CD4-positive, alpha-beta T cell treated with Interleukin-17A for 4 hours (primary cell): ENCODE data around the gene SDC4.

Source experiments
- DNase-seq: peaks from one replicate; pipeline ENCODE4 v3.0.0-alpha.2; 2020; ENCODE audit warnings: mixed read lengths

Gene SDC4

DNA sequence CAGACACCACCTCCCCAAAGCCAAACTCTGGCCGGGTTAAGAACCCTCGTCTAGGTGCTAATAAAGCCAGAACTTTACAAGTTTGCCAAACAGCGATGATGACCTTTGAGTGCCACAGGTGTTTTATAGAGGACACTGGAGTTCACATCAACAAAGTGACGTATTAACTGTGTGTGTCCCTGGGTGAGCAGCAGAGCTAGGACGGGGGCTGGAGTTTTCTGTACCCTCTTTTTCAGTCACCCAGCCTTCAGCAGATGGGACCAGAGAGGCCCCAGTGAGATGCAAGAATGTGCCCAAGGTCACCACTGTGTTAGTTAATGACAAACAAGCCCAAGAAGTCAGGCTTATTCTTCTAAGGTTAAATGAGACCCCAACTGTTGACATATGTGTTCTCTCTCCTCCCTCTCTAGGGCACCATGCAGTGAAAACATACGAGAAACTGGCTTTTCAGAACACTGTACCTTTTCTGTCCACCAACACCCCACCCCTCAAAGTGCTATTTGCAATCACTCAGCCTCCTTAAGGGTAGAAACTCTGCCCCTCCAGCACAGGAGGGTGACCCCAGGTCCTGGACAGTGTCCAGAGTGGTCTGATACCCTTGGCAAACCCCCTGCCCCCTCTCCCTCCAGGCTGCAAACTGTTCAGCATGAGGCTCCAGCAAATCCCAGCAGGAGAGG is 5.2 kb downstream of the SDC4 start:
- no peak for DNase-seq

DNA sequence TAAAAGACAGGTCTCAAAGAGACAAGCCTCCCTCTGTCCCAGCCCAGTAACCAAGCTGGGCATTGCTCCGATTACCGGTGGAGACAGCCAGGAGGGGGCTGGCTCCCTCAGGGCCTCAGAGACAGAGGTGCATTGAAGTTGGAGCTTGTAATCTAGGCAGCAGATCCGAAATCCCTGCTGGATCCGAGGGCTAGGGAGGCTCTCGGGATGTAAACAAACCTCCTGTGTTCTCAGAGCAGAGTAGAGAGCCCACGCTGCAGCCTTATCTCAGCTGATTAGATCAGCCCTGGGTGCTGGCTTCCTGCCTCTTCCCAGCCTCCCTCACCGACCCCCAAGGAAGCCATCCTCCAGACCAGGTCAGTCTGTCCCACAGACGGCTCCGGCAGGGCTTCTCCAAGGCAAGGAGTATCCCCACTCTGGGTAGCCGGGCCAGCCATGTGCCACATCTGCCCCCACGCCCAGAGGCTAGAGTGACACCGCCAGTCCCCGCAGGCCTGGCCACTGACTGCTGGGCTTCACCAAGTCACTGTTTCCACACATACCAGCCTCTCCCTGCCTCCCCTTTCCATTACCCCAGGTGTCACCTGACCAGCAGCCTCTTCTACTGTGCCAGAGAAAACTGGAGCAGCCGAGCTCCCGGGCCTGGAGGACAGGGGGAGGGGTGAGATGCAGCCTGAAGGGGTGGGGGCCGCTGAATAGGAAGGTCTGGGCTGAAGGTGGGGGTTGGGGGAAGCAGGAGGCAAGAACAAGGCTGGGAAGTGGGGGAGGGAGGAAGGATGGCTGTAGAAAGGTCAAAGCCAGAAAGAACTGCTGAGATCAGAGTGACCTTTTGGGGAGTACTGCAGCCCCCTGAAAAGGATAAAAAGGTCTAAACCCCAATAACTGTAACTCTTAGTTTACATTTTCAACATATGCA is 6.0 kb downstream of the SDC4 start:
- DNase-seq, result no peak

DNA sequence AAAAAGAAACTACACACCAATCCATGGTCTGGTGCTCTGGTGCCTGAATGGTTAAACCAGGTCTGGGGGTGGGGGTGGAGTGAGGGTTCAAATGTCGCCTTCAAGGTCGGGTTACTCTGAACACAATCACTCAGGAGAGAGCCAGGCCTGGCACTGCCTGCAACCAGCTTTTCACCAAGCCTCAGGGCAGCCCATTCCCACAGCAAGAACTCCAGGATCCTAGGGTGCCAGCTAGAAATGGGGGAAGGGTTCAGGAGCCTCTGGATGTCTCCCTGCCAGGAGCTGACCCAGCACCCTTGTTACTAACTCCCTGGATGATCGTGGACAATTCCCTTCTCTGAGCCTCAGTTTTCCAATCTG is 6.7 kb downstream of the SDC4 start:
- no peak for DNase-seq

DNA sequence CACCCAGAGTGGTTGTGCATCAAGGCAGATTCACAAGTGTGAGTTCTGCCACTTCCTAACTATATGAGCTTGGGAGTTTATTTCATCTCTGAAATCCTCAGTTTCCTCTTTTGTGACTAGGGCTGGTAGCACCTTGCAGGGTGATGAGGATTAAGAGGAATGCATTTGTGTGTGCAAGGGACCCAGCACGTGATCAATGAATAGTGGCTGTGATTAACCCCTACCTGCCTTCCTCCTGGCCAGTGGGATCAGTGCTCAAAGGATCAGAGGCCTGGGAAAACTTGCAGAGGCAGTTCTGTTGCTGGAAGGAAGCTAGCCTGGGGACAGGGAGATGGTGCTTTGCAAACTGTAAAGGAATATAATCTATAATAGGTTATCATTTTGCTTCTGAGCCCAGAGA is 7.3 kb downstream of the SDC4 start:
- DNase-seq, result no peak

DNA sequence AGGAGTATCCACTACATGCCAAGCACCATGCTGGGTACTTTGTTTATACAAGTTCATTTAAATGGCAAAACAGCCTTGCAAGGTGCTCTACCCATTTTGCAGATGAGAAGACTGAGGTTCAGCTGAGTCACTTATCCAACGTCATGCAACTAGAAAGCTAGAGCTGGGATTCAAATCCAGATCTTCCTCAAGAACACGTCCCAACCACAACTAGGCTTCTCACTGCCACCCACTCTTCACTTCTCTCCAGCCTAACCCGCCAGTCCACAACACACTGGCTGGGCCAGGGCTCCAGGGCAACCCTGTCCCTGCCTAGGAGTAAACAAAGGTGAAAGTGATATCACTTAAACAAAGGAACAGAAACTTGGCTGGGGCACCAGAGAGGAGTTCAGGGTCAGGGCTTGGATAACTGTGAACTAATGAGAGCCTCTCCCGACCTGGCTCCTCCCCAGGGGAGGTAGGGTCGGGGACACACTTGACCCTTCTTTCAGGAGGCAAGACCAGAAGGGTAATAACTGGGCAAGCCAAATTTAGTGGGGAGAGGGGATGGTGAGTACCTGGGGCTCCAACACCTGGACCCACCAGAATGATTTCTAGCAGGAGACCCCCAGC is 7.9 kb downstream of the SDC4 start:
- DNase-seq, result no peak

GRCh38 chr20:45339799-45340198 is 8.4 kb downstream of the SDC4 start:
- DNase-seq, result no peak

GRCh38 chr20:45339084-45339483 is 9.1 kb downstream of the SDC4 start:
- no peak for DNase-seq

- no peak for DNase-seq
Observed at GRCh38 chr20:45338121-45339030, 9.8 kb downstream of the SDC4 start.

- DNase-seq, result no peak
Observed at GRCh38 chr20:45337367-45338120, 10.7 kb downstream of the SDC4 start.

DNA sequence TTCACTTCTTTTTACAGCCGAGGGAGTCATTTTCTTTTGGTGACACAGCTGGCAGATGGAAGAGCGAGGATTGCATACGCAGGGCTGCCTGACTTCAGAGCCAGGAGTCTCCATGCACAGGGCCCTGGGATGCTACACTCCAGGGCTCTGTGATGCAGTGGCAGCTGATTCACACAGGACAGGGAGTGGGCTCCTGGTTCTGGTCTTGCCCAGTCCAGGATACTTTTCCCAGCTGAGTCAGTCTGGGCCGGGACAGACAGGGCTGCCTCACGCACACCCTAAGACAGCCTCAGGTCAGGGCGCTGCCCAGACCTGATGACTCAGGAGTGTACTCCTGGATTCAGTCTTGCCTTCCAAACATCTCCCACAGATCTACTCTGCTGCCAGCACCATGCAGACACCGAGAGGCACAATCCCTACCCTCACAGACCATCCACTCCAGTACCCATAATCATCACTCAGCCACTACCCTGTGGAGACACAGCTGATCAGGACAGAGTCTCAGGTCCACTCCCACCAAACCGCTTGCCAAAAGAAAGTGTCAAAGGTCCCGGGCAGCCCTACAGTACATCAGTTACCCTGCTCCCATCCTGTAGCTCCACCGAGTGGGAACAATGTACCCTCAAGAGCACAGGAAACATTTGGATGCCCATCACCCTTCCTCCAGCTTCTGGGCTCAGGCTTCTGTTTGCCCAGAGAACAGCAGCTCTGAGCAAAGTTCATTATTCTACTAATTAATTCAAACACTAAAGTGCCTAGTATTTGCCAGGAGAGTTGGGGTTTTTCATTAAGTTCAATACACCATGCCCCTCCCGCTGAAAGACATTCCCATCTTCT is 11.5 kb downstream of the SDC4 start:
- DNase-seq, result no peak

DNA sequence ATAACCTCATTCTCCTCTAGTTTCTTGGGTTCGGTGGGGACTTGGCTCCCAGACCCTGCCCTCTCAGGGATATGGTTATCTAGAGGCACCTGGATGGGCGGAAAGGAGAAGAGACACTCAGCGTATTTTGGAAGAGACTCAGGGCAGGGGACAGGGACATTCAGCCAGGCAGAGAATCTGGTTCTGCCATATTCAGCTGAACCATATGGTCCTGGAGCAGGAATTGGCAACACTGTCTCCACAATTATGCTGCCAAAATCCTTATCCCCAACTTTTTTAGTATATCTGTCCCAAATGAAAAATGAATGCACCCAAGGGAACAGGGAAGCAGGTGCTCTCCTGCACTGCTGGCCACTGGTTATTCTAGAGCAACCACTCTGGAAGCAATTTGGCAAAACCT is 17.7 kb downstream of the SDC4 start:
- DNase-seq, result no peak

- DNase-seq, result no peak
Observed at GRCh38 chr20:45329497-45330319, 18.5 kb downstream of the SDC4 start.

DNA sequence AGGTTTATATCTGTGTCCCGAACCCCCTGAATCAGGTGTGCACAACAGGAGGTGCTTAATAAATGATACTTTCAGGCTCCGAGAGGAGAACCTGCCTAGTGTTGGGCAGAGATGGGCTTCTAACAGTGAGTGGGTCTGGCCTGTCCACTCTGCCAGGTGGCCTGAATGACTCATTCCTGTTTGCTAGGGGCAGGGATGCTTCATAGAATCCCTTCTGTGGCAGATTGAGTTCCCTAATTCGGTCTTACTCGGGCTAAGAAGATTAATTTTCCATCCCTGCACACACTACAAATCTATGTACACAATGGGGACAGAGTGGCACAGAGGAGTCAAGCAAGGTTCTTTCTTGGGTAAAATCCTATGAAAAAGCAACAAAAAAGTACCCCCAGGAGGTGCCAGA is 19.8 kb downstream of the SDC4 start:
- DNase-seq, result no peak

GRCh38 chr20:45325371-45325770 is 22.9 kb downstream of the SDC4 start:
- DNase-seq, result no peak

DNA sequence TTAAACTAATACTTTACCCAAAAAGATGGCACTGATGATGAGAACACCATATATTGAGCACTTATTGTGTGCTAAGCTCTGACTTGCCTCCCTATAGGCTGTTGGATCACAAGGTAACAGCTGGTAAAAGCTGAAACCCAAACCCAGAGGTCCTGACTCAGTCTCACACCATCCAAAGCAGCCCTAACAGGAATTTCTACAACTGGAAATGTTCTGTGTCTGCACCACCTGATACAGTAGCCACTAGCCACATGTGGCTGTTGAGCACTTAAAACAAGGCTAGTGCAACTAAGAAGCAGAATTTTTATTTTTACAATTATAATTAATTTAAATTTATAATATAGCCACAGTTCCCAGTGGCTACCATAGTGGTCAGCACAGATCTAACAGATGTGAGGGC is 24.5 kb downstream of the SDC4 start:
- no peak for DNase-seq

DNA sequence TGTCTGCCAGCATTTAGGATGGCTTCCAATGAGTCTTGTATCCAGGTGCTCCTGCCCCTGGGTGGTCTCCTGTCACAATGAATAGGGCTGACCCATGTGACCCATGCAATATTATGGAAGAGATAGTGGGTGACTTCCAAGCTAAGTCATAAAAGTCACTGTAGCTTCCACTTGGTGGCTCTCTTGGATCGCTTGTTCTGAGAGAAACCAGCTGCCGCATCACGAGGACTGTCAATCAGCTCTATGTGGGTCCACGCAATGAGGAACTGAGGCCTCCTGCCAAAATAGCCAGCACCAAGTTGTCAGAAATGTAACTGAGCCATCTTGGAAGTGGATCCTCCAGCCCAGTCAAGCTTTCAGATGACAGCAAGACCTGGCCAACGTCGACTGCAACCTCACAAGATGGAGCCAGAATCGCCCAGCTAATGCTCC is 25.3 kb downstream of the SDC4 start:
- DNase-seq, result peak; percentile 12

DNA sequence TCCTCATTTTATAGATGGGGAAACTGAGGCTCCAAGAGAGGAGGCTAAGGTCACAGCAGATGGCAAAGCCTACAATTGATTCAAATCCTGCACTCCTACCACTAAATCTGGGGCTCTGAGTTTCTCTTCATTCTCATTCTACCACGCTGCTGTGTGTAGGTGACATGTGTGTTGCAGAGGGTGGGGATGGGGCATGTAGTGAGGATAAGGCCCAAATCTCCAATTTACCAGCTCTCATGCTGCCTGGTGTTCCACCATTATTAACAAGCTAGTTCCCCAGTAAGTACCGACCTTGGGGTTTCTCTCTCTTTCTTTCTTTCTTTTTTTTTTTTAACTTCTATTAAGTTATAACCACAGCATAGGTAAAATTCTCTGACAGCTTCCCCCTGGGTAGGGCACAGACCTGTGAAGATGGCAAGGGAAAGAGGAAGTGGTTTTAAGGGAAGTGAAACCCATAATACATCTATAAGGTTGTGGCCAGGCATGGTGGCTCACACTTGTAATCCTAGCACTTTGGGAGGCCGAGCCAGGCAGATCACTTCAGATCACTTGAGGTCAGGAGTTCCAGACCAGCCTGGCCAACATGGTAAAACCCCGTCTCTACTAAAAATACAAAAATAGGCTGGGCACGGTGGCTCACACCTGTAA is 27.2 kb downstream of the SDC4 start:
- DNase-seq, result peak; percentile 10

DNA sequence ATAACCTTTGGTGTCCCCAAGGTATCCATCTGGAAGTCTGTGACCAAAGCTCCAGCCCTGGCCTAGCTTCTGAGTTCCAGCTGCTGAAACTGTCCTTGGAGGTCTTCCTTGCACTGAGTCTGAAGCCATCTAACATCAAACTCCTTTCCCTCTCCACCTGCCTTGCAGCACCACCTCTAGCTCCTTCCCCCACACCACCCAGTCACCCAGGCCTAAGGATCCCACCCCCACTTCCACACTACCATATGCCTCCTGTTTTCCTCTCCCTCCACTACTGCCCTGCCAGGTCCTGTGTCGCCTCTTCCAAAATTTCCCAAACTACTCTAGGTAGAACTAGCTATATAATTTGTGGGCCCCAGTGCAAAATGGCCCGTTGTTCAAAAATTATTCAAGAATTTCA is 29.3 kb downstream of the SDC4 start:
- no peak for DNase-seq

DNA sequence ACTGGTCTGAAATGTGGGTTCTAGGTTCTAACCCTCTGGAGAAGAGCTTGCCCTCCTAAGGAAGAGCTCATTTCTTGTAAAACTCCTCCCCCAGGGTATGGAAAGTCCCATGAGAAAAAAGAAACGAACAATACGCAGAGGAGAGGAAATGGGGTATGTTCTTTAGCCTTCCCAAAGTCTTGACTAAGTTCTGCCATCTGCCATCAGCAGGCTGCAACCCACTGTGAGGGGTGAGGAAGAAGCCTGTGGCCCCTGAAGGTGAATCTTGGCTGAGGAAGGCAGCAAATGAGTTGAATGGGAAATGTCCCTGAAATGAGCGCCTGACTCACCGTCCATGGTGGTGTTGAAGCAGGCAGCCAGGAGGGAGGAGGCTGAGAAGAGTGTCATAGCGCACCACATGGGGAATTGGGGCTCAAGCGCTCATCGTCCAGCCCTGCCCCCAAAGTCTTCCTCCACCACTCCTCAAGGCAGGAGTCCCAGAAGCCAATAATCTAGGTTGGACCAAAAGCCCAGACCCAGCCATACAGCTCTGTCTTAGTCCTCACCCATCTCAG is 29.8 kb downstream of the SDC4 start:
- DNase-seq, result no peak
